Nephron progenitor cell (in vitro differentiated cells): ENCODE results near the gene ZPBP2.
"Not testable (repeated sequence)": the region's sequence is repeated elsewhere in the genome, so short reads cannot be mapped to it uniquely, and the experiment has no call there.

Experiments used
- DNase-seq: peaks from one replicate; pipeline ENCODE4 v3.0.0; 2021
- H3K27ac Mint-ChIP-seq: 2 replicates; pipeline ENCODE4 v1.8.0; 2021; ENCODE audit warnings: mild to moderate bottlenecking, moderate library complexity, mixed read lengths
- H3K27me3 Mint-ChIP-seq: 2 replicates; pipeline ENCODE4 v1.8.0; 2021; ENCODE audit warnings: mild to moderate bottlenecking, low read depth, mixed read lengths; ENCODE audit not compliant: poor library complexity
- H3K36me3 Mint-ChIP-seq: 2 replicates; pipeline ENCODE4 v1.8.0; 2021; ENCODE audit warnings: low read depth, mixed read lengths
- H3K4me1 Mint-ChIP-seq: 2 replicates; pipeline ENCODE4 v1.8.0; 2021; ENCODE audit warnings: mixed read lengths
- H3K4me3 Mint-ChIP-seq: 2 replicates; pipeline ENCODE4 v1.8.0; 2021; ENCODE audit warnings: mild to moderate bottlenecking, moderate library complexity, mixed read lengths
- H3K9me3 Mint-ChIP-seq: 2 replicates; pipeline ENCODE4 v1.8.0; 2021; ENCODE audit warnings: mild to moderate bottlenecking, moderate library complexity, mixed read lengths
- CTCF ChIP-seq: fragments of 200-600 bp; sonication (generic); IDR thresholded peaks from 2 replicates; pipeline ENCODE4 v1.5.0; 2021; ENCODE audit warnings: antibody characterized with exemption

Gene ZPBP2

GRCh38 chr17:39868554-39868942, 546 bp downstream of the ZPBP2 start:
- Mint-ChIP-seq H3K36me3 (peaks cover under 1% of the 10 kb centered on the region), H3K27ac (no peak overlapping the region), H3K4me3 (no peak overlapping the region), H3K4me1 (peaks cover 5% of the 10 kb centered on the region), H3K27me3 (peaks cover 58% of the 10 kb centered on the region), H3K9me3 (peaks cover 23% of the 10 kb centered on the region)
- DNase-seq, result no peak
- TF ChIP-seq CTCF, result no peak

GRCh38 chr17:39870776-39871175, 2.8 kb downstream of the ZPBP2 start:
- Mint-ChIP-seq H3K36me3 (no peaks in the 10 kb centered on the region), H3K9me3 (peaks cover 18% of the 10 kb centered on the region), H3K4me1 (no peaks in the 10 kb centered on the region), H3K27me3 (peaks cover 51% of the 10 kb centered on the region), H3K4me3 (no peak overlapping the region), H3K27ac (no peak overlapping the region)
- no peak for DNase-seq
- no peak for TF ChIP-seq CTCF

GRCh38 chr17:39871801-39872200, 3.8 kb downstream of the ZPBP2 start:
- no peak overlapping the region for H3K4me3 Mint-ChIP-seq
- TF ChIP-seq CTCF, result no peak
- H3K4me1 Mint-ChIP-seq, result no peaks in the 10 kb centered on the region
- no peaks in the 10 kb centered on the region for H3K36me3 Mint-ChIP-seq
- no peak overlapping the region for H3K27ac Mint-ChIP-seq
- H3K27me3 Mint-ChIP-seq, result peaks cover 51% of the 10 kb centered on the region
- DNase-seq, result no peak
- H3K9me3 Mint-ChIP-seq, result peaks cover 18% of the 10 kb centered on the region

GRCh38 chr17:39872751-39873150, 4.7 kb downstream of the ZPBP2 start:
- Mint-ChIP-seq H3K36me3 (no peaks in the 10 kb centered on the region), H3K9me3 (peaks cover 12% of the 10 kb centered on the region), H3K4me1 (no peaks in the 10 kb centered on the region), H3K27me3 (peaks cover 48% of the 10 kb centered on the region), H3K4me3 (no peak overlapping the region), H3K27ac (no peak overlapping the region)
- TF ChIP-seq CTCF, result no peak
- no peak for DNase-seq

- not testable (repeated sequence) for H3K36me3 Mint-ChIP-seq, H3K9me3 Mint-ChIP-seq, H3K4me1 Mint-ChIP-seq, DNase-seq, H3K27ac Mint-ChIP-seq, H3K4me3 Mint-ChIP-seq
- peaks cover 71% of the 10 kb centered on the region for H3K27me3 Mint-ChIP-seq
Measured at GRCh38 chr17:39886102-39886501, 18.1 kb downstream of the ZPBP2 start.

- no peak overlapping the region for H3K27ac Mint-ChIP-seq
- no peaks in the 10 kb centered on the region for H3K4me1 Mint-ChIP-seq
- H3K27me3 Mint-ChIP-seq, result peaks cover 73% of the 10 kb centered on the region
- no peak for TF ChIP-seq CTCF
- DNase-seq, result no peak
- no peaks in the 10 kb centered on the region for H3K36me3 Mint-ChIP-seq
- H3K9me3 Mint-ChIP-seq, result no peaks in the 10 kb centered on the region
- no peak overlapping the region for H3K4me3 Mint-ChIP-seq
Measured at GRCh38 chr17:39887078-39887477, 19.1 kb downstream of the ZPBP2 start.
